RWPE2 (cell line): ENCODE measurements around the gene LUZP1.

Source experiments
- ATAC-seq: fragments of 200-7000 bp; cut with Tn5 transposase; 3 replicates; pipeline ENCODE4 v1.9.1; 2021; ENCODE audit warnings: low read depth
- DNase-seq: peaks from one replicate; pipeline ENCODE4 v3.0.0-alpha.2; 2020; ENCODE audit warnings: low spot score
- H3K27ac ChIP-seq: fragments of 450-650 bp; 2 replicates; pipeline ENCODE4 v1.5.1; 2017; ENCODE audit warnings: mild to moderate bottlenecking; ENCODE audit not compliant: poor library complexity, severe bottlenecking
- H3K27me3 ChIP-seq: fragments of 250-450 bp; sonication (Bioruptor Pico); 2 replicates; pipeline ENCODE4 v1.5.1; 2021; ENCODE audit warnings: mild to moderate bottlenecking, moderate library complexity; ENCODE audit not compliant: insufficient read depth, poor library complexity, severe bottlenecking
- H3K36me3 ChIP-seq: fragments of 250-450 bp; sonication (Bioruptor Pico); 2 replicates; pipeline ENCODE4 v1.5.1; 2020; ENCODE audit warnings: low read depth, mild to moderate bottlenecking, moderate library complexity
- H3K4me1 ChIP-seq: fragments of 250-450 bp; sonication (Bioruptor Pico); 2 replicates; pipeline ENCODE4 v1.5.1; 2021; ENCODE audit warnings: mild to moderate bottlenecking, moderate library complexity; ENCODE audit not compliant: insufficient read depth, poor library complexity, severe bottlenecking
- H3K4me3 ChIP-seq: fragments of 250-450 bp; sonication (Bioruptor Pico); 2 replicates; pipeline ENCODE4 v1.5.1; 2021; ENCODE audit warnings: mild to moderate bottlenecking, moderate library complexity; ENCODE audit not compliant: severe bottlenecking
- H3K9me3 ChIP-seq: fragments of 250-450 bp; sonication (Bioruptor Pico); 2 replicates; pipeline ENCODE4 v1.5.1; 2021; ENCODE audit warnings: mild to moderate bottlenecking, moderate library complexity; ENCODE audit not compliant: severe bottlenecking
- TF ChIP-seq, protein P1 (sequence below): fragments of 450-650 bp; IDR thresholded peaks from one replicate; pipeline ENCODE4 v1.5.1; 2017; ENCODE audit warnings: mild to moderate bottlenecking, moderate library complexity; ENCODE audit not compliant: poor library complexity, severe bottlenecking

LUZP1 gene

DNA sequence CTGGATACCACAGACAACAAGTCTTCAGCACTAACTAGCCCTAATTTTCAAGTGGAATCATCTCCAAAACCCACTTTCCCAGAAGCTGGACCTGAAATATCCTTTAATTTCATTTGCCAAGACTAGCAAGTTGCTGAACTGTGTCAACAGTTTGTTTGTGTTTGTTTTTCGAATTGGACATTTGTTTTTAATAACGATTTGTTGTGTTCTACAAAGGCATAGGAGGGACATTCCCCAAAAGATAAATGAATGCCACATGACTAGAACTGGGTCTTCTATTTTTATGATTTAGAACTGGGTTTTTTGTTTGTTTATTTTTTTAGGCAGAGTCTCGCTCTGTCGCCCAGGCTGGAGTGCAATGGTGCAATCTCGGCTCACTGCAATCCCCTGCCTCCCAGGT, 17.9 kb downstream of the LUZP1 start:
- no peak for ATAC-seq
- TF ChIP-seq, protein P1, sequence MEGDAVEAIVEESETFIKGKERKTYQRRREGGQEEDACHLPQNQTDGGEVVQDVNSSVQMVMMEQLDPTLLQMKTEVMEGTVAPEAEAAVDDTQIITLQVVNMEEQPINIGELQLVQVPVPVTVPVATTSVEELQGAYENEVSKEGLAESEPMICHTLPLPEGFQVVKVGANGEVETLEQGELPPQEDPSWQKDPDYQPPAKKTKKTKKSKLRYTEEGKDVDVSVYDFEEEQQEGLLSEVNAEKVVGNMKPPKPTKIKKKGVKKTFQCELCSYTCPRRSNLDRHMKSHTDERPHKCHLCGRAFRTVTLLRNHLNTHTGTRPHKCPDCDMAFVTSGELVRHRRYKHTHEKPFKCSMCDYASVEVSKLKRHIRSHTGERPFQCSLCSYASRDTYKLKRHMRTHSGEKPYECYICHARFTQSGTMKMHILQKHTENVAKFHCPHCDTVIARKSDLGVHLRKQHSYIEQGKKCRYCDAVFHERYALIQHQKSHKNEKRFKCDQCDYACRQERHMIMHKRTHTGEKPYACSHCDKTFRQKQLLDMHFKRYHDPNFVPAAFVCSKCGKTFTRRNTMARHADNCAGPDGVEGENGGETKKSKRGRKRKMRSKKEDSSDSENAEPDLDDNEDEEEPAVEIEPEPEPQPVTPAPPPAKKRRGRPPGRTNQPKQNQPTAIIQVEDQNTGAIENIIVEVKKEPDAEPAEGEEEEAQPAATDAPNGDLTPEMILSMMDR = no peak
- no peaks in the 10 kb centered on the region for H3K9me3 ChIP-seq

DNA sequence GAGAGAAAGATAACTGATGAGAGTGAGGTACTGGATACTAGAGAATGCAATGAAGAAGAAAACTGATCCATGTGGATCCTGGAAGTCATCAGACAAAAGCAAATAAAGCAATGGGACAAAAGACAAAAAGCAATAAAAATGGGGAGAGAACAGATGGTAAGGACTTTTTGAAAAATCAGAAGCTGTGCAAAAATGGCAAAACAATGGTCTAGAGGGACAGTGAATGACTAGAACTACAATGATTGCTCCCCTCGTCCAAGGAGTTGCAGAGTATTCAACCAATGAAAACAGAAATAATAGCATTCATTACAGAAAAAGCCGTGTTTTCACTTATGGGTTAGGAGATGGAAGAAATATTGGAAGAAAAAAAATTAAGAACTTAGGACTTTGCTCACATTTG, 18.5 kb downstream of the LUZP1 start:
- no peaks in the 10 kb centered on the region for H3K9me3 ChIP-seq
- TF ChIP-seq, protein P1 = no peak
- no peaks in the 10 kb centered on the region for H3K27me3 ChIP-seq
- H3K36me3 ChIP-seq = peaks cover 25% of the 10 kb centered on the region
- ATAC-seq = no peak
- H3K4me3 ChIP-seq = no peak overlapping the region
- peak overlapping the region; percentile 19 for H3K27ac ChIP-seq
- H3K4me1 ChIP-seq = peaks cover 20% of the 10 kb centered on the region
- DNase-seq = no peak

More for the DNA sequence above, 17.9 kb downstream of the LUZP1 start:
- DNase-seq = no peak
- Histone ChIP-seq H3K4me1 (peaks cover 20% of the 10 kb centered on the region), H3K27ac (no peak overlapping the region), H3K36me3 (peaks cover 29% of the 10 kb centered on the region), H3K27me3 (no peaks in the 10 kb centered on the region), H3K4me3 (no peak overlapping the region)

DNA sequence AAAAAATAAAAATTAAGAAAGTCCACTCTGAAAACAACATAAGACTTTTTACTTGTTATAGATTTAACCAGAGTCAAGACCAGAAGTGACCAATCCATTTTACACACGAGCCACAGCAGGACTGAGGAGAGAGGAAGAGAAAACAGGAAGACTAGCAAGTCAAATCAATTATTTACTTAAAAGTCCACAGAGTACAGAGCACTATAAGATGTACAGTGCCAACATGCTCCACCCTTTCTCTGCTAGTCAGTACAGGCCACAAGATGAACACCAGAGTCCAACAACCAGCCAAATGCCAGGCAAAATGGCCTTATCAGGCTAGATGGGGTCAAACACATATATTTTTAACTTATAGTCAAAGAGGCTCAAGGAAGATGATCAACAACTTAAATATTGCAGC, 19.5 kb downstream of the LUZP1 start:
- no peak for DNase-seq

DNA sequence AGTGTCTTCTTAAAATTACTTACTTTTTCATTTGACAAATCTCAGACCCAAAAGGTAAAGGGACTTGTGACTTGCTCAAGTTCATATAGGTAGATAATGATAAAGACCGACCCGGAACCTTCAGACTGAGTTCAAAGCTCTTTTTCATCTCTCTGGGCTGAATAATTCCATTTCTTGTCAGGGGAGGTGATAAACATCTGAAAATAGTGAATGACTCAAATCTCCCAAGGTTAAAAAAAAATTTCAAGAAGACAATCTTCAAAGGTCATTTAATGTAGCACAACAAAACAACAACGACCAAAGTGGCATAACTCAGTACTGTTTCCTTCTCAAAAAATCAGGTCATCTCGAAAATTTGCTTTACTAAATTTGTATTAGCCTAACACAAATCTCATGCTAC, 20.6 kb downstream of the LUZP1 start:
- peaks cover 26% of the 10 kb centered on the region for H3K36me3 ChIP-seq
- peaks cover 19% of the 10 kb centered on the region for H3K4me1 ChIP-seq
- no peak for ATAC-seq
- no peaks in the 10 kb centered on the region for H3K27me3 ChIP-seq
- TF ChIP-seq, protein P1 = no peak
- no peak for DNase-seq
- H3K27ac ChIP-seq = peak overlapping the region; percentile 19
- H3K4me3 ChIP-seq = no peak overlapping the region
- H3K9me3 ChIP-seq = no peaks in the 10 kb centered on the region

More for the DNA sequence above, 19.5 kb downstream of the LUZP1 start:
- no peaks in the 10 kb centered on the region for H3K27me3 ChIP-seq
- peak; percentile 85 for ATAC-seq
- H3K9me3 ChIP-seq = no peaks in the 10 kb centered on the region
- no peak overlapping the region for H3K4me3 ChIP-seq
- H3K36me3 ChIP-seq = peaks cover 31% of the 10 kb centered on the region
- TF ChIP-seq, protein P1 = no peak
- H3K27ac ChIP-seq = peak overlapping the region; percentile 19
- H3K4me1 ChIP-seq = peaks cover 20% of the 10 kb centered on the region

DNA sequence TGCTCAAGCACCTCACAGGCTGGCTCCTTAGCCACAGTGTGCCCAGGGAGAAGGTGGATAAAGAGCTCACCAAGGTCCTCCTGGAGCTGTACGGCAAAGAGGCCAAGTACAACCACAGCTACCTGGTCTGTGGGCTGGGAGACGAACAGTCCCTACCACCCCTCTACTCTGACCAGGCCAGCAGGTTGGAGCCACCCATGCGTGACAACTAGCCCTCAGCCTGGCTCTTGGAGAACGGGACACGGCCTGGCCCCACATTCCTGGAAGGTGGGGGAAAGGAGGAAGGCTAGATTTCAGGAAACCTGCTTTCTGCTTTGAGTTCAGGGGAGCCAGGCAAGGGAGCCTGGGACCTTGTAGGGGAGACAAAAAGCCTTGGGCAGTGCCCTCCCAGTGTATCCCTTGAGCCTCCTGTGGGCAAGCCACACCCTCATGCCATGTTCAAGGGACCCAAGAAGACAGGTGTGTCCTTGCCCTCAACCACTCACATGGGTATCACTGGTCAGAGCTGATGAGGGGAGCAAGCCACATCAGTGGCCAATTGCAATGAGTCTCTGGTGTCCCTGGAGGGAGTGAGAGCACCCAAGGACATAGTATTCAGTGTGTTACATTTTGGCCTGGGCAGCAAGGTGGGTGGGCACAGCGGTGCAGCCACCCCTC, 27.6 kb downstream of the LUZP1 start:
- ATAC-seq (0 out of 3 replicates have a peak, but pooled peaks have one; percentile 27), DNase-seq (no peak)
- no peak overlapping the region for H3K27ac ChIP-seq
- H3K4me3 ChIP-seq = no peak overlapping the region
- H3K9me3 ChIP-seq = no peaks in the 10 kb centered on the region
- TF ChIP-seq, protein P1 = no peak
- H3K4me1 ChIP-seq = peaks cover 6% of the 10 kb centered on the region
- H3K27me3 ChIP-seq = no peaks in the 10 kb centered on the region
- H3K36me3 ChIP-seq = peaks cover 17% of the 10 kb centered on the region
